Activated CD4-positive, alpha-beta T cell treated with anti-CD3 and anti-CD28 coated beads, Interleukin-2, amount 10 ng/mL, durations not matched to agents 7 days and 5 days (primary cell): Measurements from ENCODE around the gene GABRR3. TPM values are rescaled to one million over a fixed set of nuclear protein-coding genes. Genes with fewer than 3 reads are reported as not detected.

Experiments used
- CTCF ChIA-PET: fragments of 350-600 bp; sonication (Branson Sonifier 250); formaldehyde crosslinking; loops from one replicate; lab custom pipeline; 2021; ENCODE audit warnings: antibody characterized with exemption; lab: Charles Lee
- POLR2A ChIA-PET: fragments of 350-600 bp; sonication (Branson Sonifier 250); formaldehyde crosslinking; loops from one replicate; lab custom pipeline; 2021; ENCODE audit warnings: antibody characterized with exemption; lab: Charles Lee
- DNase-seq: peaks from one replicate; pipeline ENCODE4 v3.0.0-alpha.2; 2020
- H3K27ac Mint-ChIP-seq: one replicate; pipeline ENCODE4 v1.8.0; 2021; ENCODE audit warnings: mild to moderate bottlenecking, moderate library complexity, mixed read lengths
- H3K27me3 Mint-ChIP-seq: one replicate; pipeline ENCODE4 v1.8.0; 2021; ENCODE audit warnings: mixed read lengths
- H3K36me3 Mint-ChIP-seq: one replicate; pipeline ENCODE4 v1.8.0; 2021; ENCODE audit warnings: low read depth, mixed read lengths
- H3K4me1 Mint-ChIP-seq: one replicate; pipeline ENCODE4 v1.8.0; 2021; ENCODE audit warnings: mixed read lengths
- H3K4me3 Mint-ChIP-seq: one replicate; pipeline ENCODE4 v1.8.0; 2021; ENCODE audit warnings: mild to moderate bottlenecking, moderate library complexity, mixed read lengths
- H3K9me3 Mint-ChIP-seq: one replicate; pipeline ENCODE4 v1.8.0; 2021; ENCODE audit warnings: mixed read lengths
- total RNA-seq, 2 experiments: library from RNA; stranded (reverse); gene quantifications; one replicate each; pipeline ENCODE4 v1.2.3, GENCODE V29; 2021

The GABRR3 gene
- not detected for total RNA-seq

DNA sequence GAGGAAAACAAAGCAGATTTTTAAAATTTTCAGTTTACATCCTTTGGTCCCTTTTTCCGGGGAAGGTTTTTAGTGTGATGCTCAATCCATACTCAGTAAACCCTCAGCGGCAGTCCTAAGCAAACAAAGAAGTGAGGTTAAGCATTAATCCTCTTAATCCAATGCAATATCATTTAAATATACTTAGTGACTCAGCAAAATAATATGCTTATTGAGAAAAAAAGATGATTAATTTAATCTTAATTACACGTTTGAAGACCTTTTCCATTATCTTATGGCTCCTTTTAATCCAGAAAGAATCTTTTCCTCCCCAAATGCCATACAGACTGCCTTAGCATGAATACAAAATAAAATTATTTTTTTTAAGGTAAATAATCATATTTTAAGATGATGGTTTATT, at the start of gene GABRR3:
TSS of gene GABRR3 (minus strand) at position 108 of the 400 bp plus-strand sequence. CDS start 328 bp downstream, outside the sequence.
- Mint-ChIP-seq H3K4me3 (no peak within 1 kb of the TSS), H3K9me3 (no peaks in the 10 kb centered on the region), H3K36me3 (no peaks in the 10 kb centered on the region), H3K27me3 (peaks cover 5% of the 10 kb centered on the region), H3K4me1 (peaks cover 19% of the 10 kb centered on the region), H3K27ac (no peak within 1 kb of the TSS)
- ChIA-PET POLR2A (no interaction called here), CTCF (no interaction called here)
- no peak for DNase-seq

DNA sequence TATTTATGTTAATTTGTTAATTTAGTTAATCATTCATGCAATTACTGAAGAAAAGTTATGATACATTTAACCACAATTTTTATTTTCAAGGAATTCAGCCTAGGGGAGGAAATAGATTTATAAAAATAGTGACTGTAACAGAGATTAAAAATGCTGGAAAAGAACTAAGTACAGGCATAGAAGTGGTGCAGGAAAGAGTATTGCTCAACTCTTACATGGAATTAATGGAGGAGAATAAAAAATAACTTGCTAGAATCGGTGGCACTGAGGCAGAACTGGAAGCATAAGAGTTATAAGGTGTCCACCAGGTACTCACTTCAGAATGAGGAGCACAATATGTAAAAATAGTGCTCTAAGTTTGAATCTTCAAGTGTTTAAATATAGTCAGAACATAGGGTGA, 38.4 kb upstream of the GABRR3 start:
- peaks cover 18% of the 10 kb centered on the region for H3K27me3 Mint-ChIP-seq
- no peak overlapping the region for H3K27ac Mint-ChIP-seq
- no peak overlapping the region for H3K4me3 Mint-ChIP-seq
- CTCF ChIA-PET = no interaction called here
- no peak for DNase-seq
- no peaks in the 10 kb centered on the region for H3K9me3 Mint-ChIP-seq
- no peaks in the 10 kb centered on the region for H3K4me1 Mint-ChIP-seq
- H3K36me3 Mint-ChIP-seq = no peaks in the 10 kb centered on the region
- POLR2A ChIA-PET = no interaction called here

DNA sequence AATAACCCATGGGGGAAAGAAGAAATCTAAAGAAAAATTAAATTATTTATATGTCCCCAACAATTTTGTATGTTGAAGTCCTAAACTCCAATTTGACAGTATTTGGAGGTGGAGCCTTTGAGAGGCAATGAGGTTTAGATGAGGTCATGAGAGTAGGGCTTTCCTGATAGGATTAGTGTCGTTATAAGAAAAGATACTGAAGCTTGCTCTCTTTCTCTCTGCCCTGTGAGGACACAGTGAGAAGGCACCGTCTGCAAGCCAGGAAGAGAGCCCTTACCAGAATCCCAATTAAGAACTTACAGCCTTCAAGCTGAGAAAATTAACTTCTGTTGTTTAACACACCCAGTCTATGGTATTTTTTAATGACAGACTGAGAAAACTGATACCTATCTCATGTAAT, 35.7 kb upstream of the GABRR3 start:
- Mint-ChIP-seq H3K4me1 (no peaks in the 10 kb centered on the region), H3K27me3 (peaks cover 26% of the 10 kb centered on the region), H3K27ac (no peak overlapping the region), H3K4me3 (no peak overlapping the region), H3K9me3 (no peaks in the 10 kb centered on the region), H3K36me3 (no peaks in the 10 kb centered on the region)
- POLR2A ChIA-PET = no interaction called here
- no peak for DNase-seq
- CTCF ChIA-PET = no interaction called here

GRCh38 chr3:98068824-98069223, 33.7 kb upstream of the GABRR3 start:
- DNase-seq = no peak
- no peaks in the 10 kb centered on the region for H3K9me3 Mint-ChIP-seq
- H3K4me1 Mint-ChIP-seq = no peaks in the 10 kb centered on the region
- ChIA-PET POLR2A (no interaction called here), CTCF (no interaction called here)
- H3K4me3 Mint-ChIP-seq = no peak overlapping the region
- no peaks in the 10 kb centered on the region for H3K36me3 Mint-ChIP-seq
- no peak overlapping the region for H3K27ac Mint-ChIP-seq
- peaks cover 29% of the 10 kb centered on the region for H3K27me3 Mint-ChIP-seq

- Mint-ChIP-seq H3K27ac (no peak overlapping the region), H3K9me3 (no peaks in the 10 kb centered on the region), H3K4me1 (no peaks in the 10 kb centered on the region), H3K36me3 (no peaks in the 10 kb centered on the region), H3K4me3 (no peak overlapping the region), H3K27me3 (peaks cover 28% of the 10 kb centered on the region)
- ChIA-PET POLR2A (no interaction called here), CTCF (no interaction called here)
- DNase-seq = no peak
Observed at GRCh38 chr3:98058244-98058960, 23.3 kb upstream of the GABRR3 start.

GRCh38 chr3:98057631-98058030, 22.5 kb upstream of the GABRR3 start:
- POLR2A ChIA-PET = no interaction called here
- Mint-ChIP-seq H3K27me3 (peaks cover 28% of the 10 kb centered on the region), H3K4me3 (no peak overlapping the region), H3K36me3 (no peaks in the 10 kb centered on the region), H3K9me3 (no peaks in the 10 kb centered on the region), H3K27ac (no peak overlapping the region), H3K4me1 (no peaks in the 10 kb centered on the region)
- DNase-seq = no peak
- CTCF ChIA-PET = no interaction called here

- Mint-ChIP-seq H3K36me3 (no peaks in the 10 kb centered on the region), H3K4me3 (no peak overlapping the region), H3K4me1 (no peaks in the 10 kb centered on the region), H3K27ac (no peak overlapping the region), H3K27me3 (peaks cover 25% of the 10 kb centered on the region), H3K9me3 (no peaks in the 10 kb centered on the region)
- ChIA-PET POLR2A (no interaction called here), CTCF (interaction anchor here (1.2 kb wide), 1 partner anchor 10 kb away, joined by 3 read pairs; no protein-coding TSS in a partner anchor)
- DNase-seq = no peak
Observed at GRCh38 chr3:98056035-98056434, 20.9 kb upstream of the GABRR3 start.

- Mint-ChIP-seq H3K4me3 (no peak overlapping the region), H3K36me3 (no peaks in the 10 kb centered on the region), H3K27me3 (peaks cover 32% of the 10 kb centered on the region), H3K27ac (no peak overlapping the region), H3K9me3 (no peaks in the 10 kb centered on the region), H3K4me1 (no peaks in the 10 kb centered on the region)
- ChIA-PET CTCF (no interaction called here), POLR2A (no interaction called here)
- no peak for DNase-seq
Observed at GRCh38 chr3:98049271-98049670, 14.2 kb upstream of the GABRR3 start.

GRCh38 chr3:98048586-98048985, 13.5 kb upstream of the GABRR3 start:
- Mint-ChIP-seq H3K27me3 (peaks cover 33% of the 10 kb centered on the region), H3K27ac (no peak overlapping the region), H3K9me3 (no peaks in the 10 kb centered on the region), H3K4me1 (no peaks in the 10 kb centered on the region), H3K4me3 (no peak overlapping the region), H3K36me3 (no peaks in the 10 kb centered on the region)
- DNase-seq = no peak
- ChIA-PET POLR2A (no interaction called here), CTCF (interaction anchor here (0.9 kb wide), 1 partner anchor 281 kb away, joined by 3 read pairs; no protein-coding TSS in a partner anchor)

DNA sequence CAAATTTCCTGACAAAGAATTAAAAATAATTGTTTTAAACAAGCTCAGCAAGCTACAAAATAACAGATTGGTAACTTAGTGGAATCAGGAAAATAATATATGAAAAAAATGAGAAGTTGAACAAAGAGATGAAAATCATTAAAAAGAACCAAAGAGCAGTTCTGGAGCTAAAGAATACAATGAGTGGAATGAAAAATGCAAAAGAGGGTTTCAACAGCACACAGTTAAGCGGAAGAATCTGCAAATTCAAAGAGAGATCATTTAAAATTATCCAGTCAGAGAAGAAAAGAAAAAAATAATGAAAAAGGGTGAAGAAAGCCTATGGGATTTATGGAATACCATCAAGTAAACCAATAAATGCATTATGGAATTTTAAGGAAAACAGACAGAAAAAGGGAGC, 6.2 kb upstream of the GABRR3 start:
- no peak overlapping the region for H3K4me3 Mint-ChIP-seq
- H3K36me3 Mint-ChIP-seq = peaks cover 4% of the 10 kb centered on the region
- peaks cover 36% of the 10 kb centered on the region for H3K27me3 Mint-ChIP-seq
- no peak overlapping the region for H3K27ac Mint-ChIP-seq
- ChIA-PET POLR2A (no interaction called here), CTCF (interaction anchor here (0.9 to 2.6 kb wide), 2 partner anchors 287 to 552 kb away, joined by 4 to 11 read pairs; partner anchors contain the start of gene CPOX)
- no peak for DNase-seq
- H3K9me3 Mint-ChIP-seq = peaks cover 7% of the 10 kb centered on the region
- H3K4me1 Mint-ChIP-seq = peaks cover 19% of the 10 kb centered on the region

- peak overlapping the region; percentile 66 for H3K4me3 Mint-ChIP-seq
- peak overlapping the region; percentile 82 for H3K27ac Mint-ChIP-seq
- peaks cover 7% of the 10 kb centered on the region for H3K9me3 Mint-ChIP-seq
- peaks cover 4% of the 10 kb centered on the region for H3K36me3 Mint-ChIP-seq
- peak; percentile 86 for DNase-seq
- H3K4me1 Mint-ChIP-seq = peaks cover 19% of the 10 kb centered on the region
- ChIA-PET POLR2A (interaction anchor here (0.7 kb wide), 1 partner anchor 281 kb away, joined by 6 read pairs; no protein-coding TSS in a partner anchor), CTCF (interaction anchor here (0.6 to 2.8 kb wide), 16 partner anchors 9 to 776 kb away, joined by 3 to 14 read pairs (median 4); partner anchors contain the start of genes CPOX and CRYBG3)
- peaks cover 34% of the 10 kb centered on the region for H3K27me3 Mint-ChIP-seq
Observed at GRCh38 chr3:98039322-98040024, 4.4 kb upstream of the GABRR3 start.

GRCh38 chr3:98038876-98039275, 3.8 kb upstream of the GABRR3 start:
- CTCF ChIA-PET = interaction anchor here (0.6 to 2.8 kb wide), 16 partner anchors 12 to 776 kb away, joined by 3 to 14 read pairs (median 4); partner anchors contain the start of genes CPOX and CRYBG3
- H3K4me3 Mint-ChIP-seq = no peak overlapping the region

DNA sequence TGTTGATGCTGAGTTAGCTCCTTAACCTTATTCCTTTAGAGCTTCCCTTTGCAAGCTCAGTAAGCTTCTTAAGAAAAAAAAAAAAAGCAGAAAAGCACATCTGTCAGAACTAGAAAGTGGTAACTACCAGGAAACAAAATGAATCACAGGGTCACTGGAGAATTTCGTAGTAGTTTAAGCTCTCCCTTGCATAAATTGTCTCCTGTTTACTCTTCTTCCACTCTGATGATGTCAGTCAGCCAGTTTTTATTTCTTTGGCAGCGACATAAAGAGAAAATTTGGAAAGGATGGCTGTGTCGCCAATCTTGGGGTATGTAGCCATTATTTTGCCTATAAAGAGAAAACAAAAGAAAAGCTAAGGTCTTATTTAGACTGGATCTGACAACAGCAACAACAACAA, 3.2 kb upstream of the GABRR3 start:
- Mint-ChIP-seq H3K4me3 (no peak overlapping the region), H3K27me3 (peaks cover 31% of the 10 kb centered on the region), H3K36me3 (peaks cover 4% of the 10 kb centered on the region), H3K9me3 (peaks cover 7% of the 10 kb centered on the region), H3K4me1 (peaks cover 19% of the 10 kb centered on the region), H3K27ac (peak overlapping the region; percentile 51)
- DNase-seq = no peak
- CTCF ChIA-PET = interaction anchor here (0.6 to 2.8 kb wide), 13 partner anchors 12 to 563 kb away, joined by 3 to 14 read pairs (median 4); partner anchors contain the start of gene CRYBG3
- POLR2A ChIA-PET = no interaction called here

More at GRCh38 chr3:98038876-98039275, 3.8 kb upstream of the GABRR3 start:
- H3K4me1 Mint-ChIP-seq = peaks cover 19% of the 10 kb centered on the region
- peak overlapping the region; percentile 82 for H3K27ac Mint-ChIP-seq
- H3K9me3 Mint-ChIP-seq = peaks cover 7% of the 10 kb centered on the region
- DNase-seq = no peak
- H3K36me3 Mint-ChIP-seq = peaks cover 4% of the 10 kb centered on the region
- POLR2A ChIA-PET = no interaction called here
- peaks cover 33% of the 10 kb centered on the region for H3K27me3 Mint-ChIP-seq
